Measurements from ENCODE around the gene TLL2. TPM values are rescaled to one million over a fixed set of nuclear protein-coding genes. Genes with fewer than 3 reads are reported as not detected.

Gene TLL2
- polyA plus RNA-seq, 3 donors: not detected

- Histone ChIP-seq H3K27ac (ENCODE audit: low read depth in 1 of 2, low read length in 2 of 2) (no peak overlapping the region), H3K27me3 (ENCODE audit: control insufficient read depth in 2 of 2, insufficient read depth in 2 of 2, low read length in 2 of 2) (peaks cover 0 to 5% of the 10 kb centered on the region in 2 donors), H4K20me1 (ENCODE audit: insufficient read depth, low read length) (no peaks in the 10 kb centered on the region), H3K4me3 (replicated peaks in 1 of 3; ENCODE audit: low read depth in 2 of 3, low read length in 3 of 3) (no peak overlapping the region), H2AFZ (ENCODE audit: insufficient read depth, low read depth, low read length, poor library complexity, severe bottlenecking) (no peak overlapping the region), H3K79me2 (ENCODE audit: insufficient read depth, low read length) (no peaks in the 10 kb centered on the region), H3K4me2 (replicated peaks; ENCODE audit: extremely low read depth, low read length, poor library complexity, severe bottlenecking) (no peak overlapping the region), H3K9me3 (replicated peaks in 1 of 2; ENCODE audit: control insufficient read depth in 1 of 2, insufficient read depth in 1 of 2, low read length in 2 of 2) (no peaks in the 10 kb centered on the region), H3K36me3 (replicated peaks in 1 of 2; ENCODE audit: control insufficient read depth in 1 of 2, insufficient read depth in 2 of 2, low read length in 2 of 2) (no peaks in the 10 kb centered on the region), H3K4me1 (ENCODE audit: control insufficient read depth in 1 of 2, insufficient read depth in 2 of 2, low read length in 2 of 2) (peaks cover 7 to 11% of the 10 kb centered on the region in 2 donors), H3K9ac (ENCODE audit: insufficient read depth, low read length, poor library complexity, severe bottlenecking) (no peak overlapping the region)
- DNase-seq: peak; percentile 23 to 49 (median 34)
- intact Hi-C loops (cut with micrococcal nuclease): loop anchor here in 1 of 2 donors (10.0 kb wide), 1 partner anchor 214 kb away; the partner anchor contains the start of gene TM9SF3
- no peak overlapping the region for H3K4me3 Mint-ChIP-seq
- no peak overlapping the region for H3K27ac Mint-ChIP-seq
- peaks cover 0 to 2% (median 0%) of the 10 kb centered on the region in 7 donors for H3K9me3 Mint-ChIP-seq
- TF ChIP-seq CTCF (IDR thresholded peaks at IDR 0.05): peak; percentile 96
- no peaks in the 10 kb centered on the region for H3K36me3 Mint-ChIP-seq
- peaks cover 16 to 19% (median 17%) of the 10 kb centered on the region in 3 donors for H3K27me3 Mint-ChIP-seq (ENCODE audit: low read depth in 3 of 3)
- WGBS (ENCODE audit: insufficient coverage): 41% methylated on average over 13 of the region's 16 CpGs
- H3K4me1 Mint-ChIP-seq: peaks cover 15% of the 10 kb centered on the region
Measured at GRCh38 chr10:96370584-96371157, 143.1 kb downstream of the TLL2 start.

- WGBS (ENCODE audit: insufficient coverage): 93% methylated on average over 38 of the region's 38 CpGs
- Histone ChIP-seq H3K27me3 (ENCODE audit: control insufficient read depth in 2 of 2, insufficient read depth in 2 of 2, low read length in 2 of 2) (peaks cover 0 to 5% of the 10 kb centered on the region in 2 donors), H3K4me2 (replicated peaks; ENCODE audit: extremely low read depth, low read length, poor library complexity, severe bottlenecking) (no peak overlapping the region), H2AFZ (ENCODE audit: insufficient read depth, low read depth, low read length, poor library complexity, severe bottlenecking) (no peak overlapping the region), H3K79me2 (ENCODE audit: insufficient read depth, low read length) (no peaks in the 10 kb centered on the region), H3K4me3 (replicated peaks in 1 of 3; ENCODE audit: low read depth in 2 of 3, low read length in 3 of 3) (no peak overlapping the region), H3K4me1 (ENCODE audit: control insufficient read depth in 1 of 2, insufficient read depth in 2 of 2, low read length in 2 of 2) (peaks cover 5 to 6% of the 10 kb centered on the region in 2 donors), H3K27ac (ENCODE audit: low read depth in 1 of 2, low read length in 2 of 2) (no peak overlapping the region), H3K9ac (ENCODE audit: insufficient read depth, low read length, poor library complexity, severe bottlenecking) (no peak overlapping the region), H3K9me3 (replicated peaks in 1 of 2; ENCODE audit: control insufficient read depth in 1 of 2, insufficient read depth in 1 of 2, low read length in 2 of 2) (no peaks in the 10 kb centered on the region), H4K20me1 (ENCODE audit: insufficient read depth, low read length) (no peaks in the 10 kb centered on the region), H3K36me3 (replicated peaks in 1 of 2; ENCODE audit: control insufficient read depth in 1 of 2, insufficient read depth in 2 of 2, low read length in 2 of 2) (no peaks in the 10 kb centered on the region)
- H3K4me3 Mint-ChIP-seq: no peak overlapping the region
- H3K9me3 Mint-ChIP-seq: peaks cover 0 to 2% (median 0%) of the 10 kb centered on the region in 7 donors
- DNase-seq: no peak
- no peak for TF ChIP-seq CTCF (IDR thresholded peaks at IDR 0.05)
- H3K27ac Mint-ChIP-seq: no peak overlapping the region
- peaks cover 15 to 19% (median 16%) of the 10 kb centered on the region in 3 donors for H3K27me3 Mint-ChIP-seq (ENCODE audit: low read depth in 3 of 3)
- no peaks in the 10 kb centered on the region for H3K36me3 Mint-ChIP-seq
- peaks cover 8% of the 10 kb centered on the region for H3K4me1 Mint-ChIP-seq
- intact Hi-C loops (cut with micrococcal nuclease): loop anchor here in 1 of 2 donors (10.0 kb wide), 1 partner anchor 215 kb away; the partner anchor contains the start of gene TM9SF3
Measured at GRCh38 chr10:96369890-96370583, 143.7 kb downstream of the TLL2 start.
